Eye (tissue), 1 donor: ENCODE measurements around the gene METTL14.
A peak's percentile ranks its signal among the peaks of the same experiment; 100 is the strongest.
"Not testable (repeated sequence)": the region's sequence is repeated elsewhere in the genome, so short reads cannot be mapped to it uniquely, and the experiment has no call there.

Source experiments
- DNase-seq: peaks from one replicate; pipeline ENCODE4 v3.0.0-alpha.2; 2015

METTL14 gene

GRCh38 chr4:118684873-118685811 lies at the start of gene METTL14:
Gene METTL14, plus strand, starts transcription at chr4:118685392. Its CDS starts 143 bp downstream, at chr4:118685535.
- peak; percentile 99 for DNase-seq

- DNase-seq: not testable (repeated sequence)
Measured at GRCh38 chr4:118636126-118636525, 49.1 kb upstream of the METTL14 start.

GRCh38 chr4:118664665-118665064 lies 20.5 kb upstream of the METTL14 start:
- DNase-seq: not testable (repeated sequence)

GRCh38 chr4:118669220-118669619 lies 16.0 kb upstream of the METTL14 start:
- peak; percentile 88 for DNase-seq

GRCh38 chr4:118670968-118671367 lies 14.2 kb upstream of the METTL14 start:
- DNase-seq: not testable (repeated sequence)

- DNase-seq: no peak
Measured at GRCh38 chr4:118676128-118676527, 9.1 kb upstream of the METTL14 start.

- DNase-seq: no peak
Measured at GRCh38 chr4:118680808-118681207, 4.4 kb upstream of the METTL14 start.

GRCh38 chr4:118682928-118683327 lies 2.3 kb upstream of the METTL14 start:
- no peak for DNase-seq

- no peak for DNase-seq
Measured at GRCh38 chr4:118683513-118683912, 1.7 kb upstream of the METTL14 start.

- DNase-seq: no peak
Measured at GRCh38 chr4:118703118-118703517, 17.9 kb downstream of the METTL14 start.

- DNase-seq: peak; percentile 28
Measured at GRCh38 chr4:118711052-118711451, 25.9 kb downstream of the METTL14 start.

GRCh38 chr4:118712872-118713271 lies 27.7 kb downstream of the METTL14 start:
- no peak for DNase-seq

GRCh38 chr4:118714682-118715081 lies 29.5 kb downstream of the METTL14 start:
- no peak for DNase-seq

GRCh38 chr4:118716304-118716703 lies 31.1 kb downstream of the METTL14 start:
- DNase-seq: no peak

- no peak for DNase-seq
Measured at GRCh38 chr4:118718511-118719170, 33.4 kb downstream of the METTL14 start.

- DNase-seq: no peak
Measured at GRCh38 chr4:118721752-118722151, 36.6 kb downstream of the METTL14 start.

- DNase-seq: no peak
Measured at GRCh38 chr4:118723369-118723768, 38.2 kb downstream of the METTL14 start.

GRCh38 chr4:118727360-118727759 lies 42.2 kb downstream of the METTL14 start:
- DNase-seq: no peak

GRCh38 chr4:118729287-118730286 lies 44.4 kb downstream of the METTL14 start:
- DNase-seq: no peak

- no peak for DNase-seq
Measured at GRCh38 chr4:118730683-118731082, 45.5 kb downstream of the METTL14 start.

GRCh38 chr4:118732591-118733330 lies 47.6 kb downstream of the METTL14 start:
- no peak for DNase-seq
